Activated naive CD8-positive, alpha-beta T cell (primary cell): ENCODE results near the gene CDX2.
"Not testable (repeated sequence)": the region's sequence is repeated elsewhere in the genome, so short reads cannot be mapped to it uniquely, and the experiment has no call there.

Experiments
- H3K27ac Mint-ChIP-seq: one replicate; pipeline ENCODE4 v1.8.0; 2021; ENCODE audit warnings: mixed read lengths
- H3K27me3 Mint-ChIP-seq: one replicate; pipeline ENCODE4 v1.8.0; 2021; ENCODE audit warnings: mixed read lengths
- H3K36me3 Mint-ChIP-seq: one replicate; pipeline ENCODE4 v1.8.0; 2021; ENCODE audit warnings: mixed read lengths
- H3K4me1 Mint-ChIP-seq: one replicate; pipeline ENCODE4 v1.8.0; 2021; ENCODE audit warnings: low read depth, mixed read lengths
- H3K4me3 Mint-ChIP-seq: one replicate; pipeline ENCODE4 v1.8.0; 2021; ENCODE audit warnings: mild to moderate bottlenecking, mixed read lengths
- H3K9me3 Mint-ChIP-seq: one replicate; pipeline ENCODE4 v1.8.0; 2021; ENCODE audit warnings: low read depth, mixed read lengths

CDX2 gene

GRCh38 chr13:27971776-27972477 is 2.8 kb upstream of the CDX2 start:
- no peaks in the 10 kb centered on the region for H3K9me3 Mint-ChIP-seq
- H3K4me3 Mint-ChIP-seq: no peak overlapping the region
- H3K4me1 Mint-ChIP-seq: peaks cover 20% of the 10 kb centered on the region
- no peak overlapping the region for H3K27ac Mint-ChIP-seq
- H3K27me3 Mint-ChIP-seq: peaks cover 45% of the 10 kb centered on the region
- no peaks in the 10 kb centered on the region for H3K36me3 Mint-ChIP-seq

GRCh38 chr13:27971236-27971645 is 2.1 kb upstream of the CDX2 start:
- Mint-ChIP-seq H3K27me3 (peaks cover 45% of the 10 kb centered on the region), H3K4me3 (no peak overlapping the region), H3K27ac (no peak overlapping the region), H3K9me3 (no peaks in the 10 kb centered on the region), H3K36me3 (no peaks in the 10 kb centered on the region), H3K4me1 (peaks cover 21% of the 10 kb centered on the region)

- Mint-ChIP-seq H3K4me3 (no peak overlapping the region), H3K4me1 (peaks cover 20% of the 10 kb centered on the region), H3K9me3 (no peaks in the 10 kb centered on the region), H3K27ac (no peak overlapping the region), H3K36me3 (no peaks in the 10 kb centered on the region), H3K27me3 (peaks cover 47% of the 10 kb centered on the region)
Measured at GRCh38 chr13:27970382-27971235, 1.5 kb upstream of the CDX2 start.

GRCh38 chr13:27969866-27970229 is 733 bp upstream of the CDX2 start:
- Mint-ChIP-seq H3K4me1 (peaks cover 20% of the 10 kb centered on the region), H3K4me3 (peak overlapping the region; percentile 27), H3K27me3 (peaks cover 46% of the 10 kb centered on the region), H3K36me3 (no peaks in the 10 kb centered on the region), H3K27ac (no peak overlapping the region), H3K9me3 (no peaks in the 10 kb centered on the region)

GRCh38 chr13:27968316-27969081 is 616 bp downstream of the CDX2 start:
- Mint-ChIP-seq H3K4me3 (no peak overlapping the region), H3K27me3 (peaks cover 45% of the 10 kb centered on the region), H3K4me1 (peaks cover 20% of the 10 kb centered on the region), H3K9me3 (no peaks in the 10 kb centered on the region), H3K27ac (no peak overlapping the region), H3K36me3 (no peaks in the 10 kb centered on the region)

GRCh38 chr13:27967736-27968315 is 1.3 kb downstream of the CDX2 start:
- no peaks in the 10 kb centered on the region for H3K9me3 Mint-ChIP-seq
- peaks cover 20% of the 10 kb centered on the region for H3K4me1 Mint-ChIP-seq
- H3K4me3 Mint-ChIP-seq: peak overlapping the region; percentile 74
- peak overlapping the region; percentile 22 for H3K27ac Mint-ChIP-seq
- peaks cover 48% of the 10 kb centered on the region for H3K27me3 Mint-ChIP-seq
- H3K36me3 Mint-ChIP-seq: no peaks in the 10 kb centered on the region

GRCh38 chr13:27967203-27967735 is 1.8 kb downstream of the CDX2 start:
- Mint-ChIP-seq H3K9me3 (no peaks in the 10 kb centered on the region), H3K27ac (no peak overlapping the region), H3K27me3 (peaks cover 50% of the 10 kb centered on the region), H3K36me3 (no peaks in the 10 kb centered on the region), H3K4me1 (peaks cover 20% of the 10 kb centered on the region), H3K4me3 (peak overlapping the region; percentile 74)

- H3K4me3 Mint-ChIP-seq: no peak overlapping the region
- no peaks in the 10 kb centered on the region for H3K9me3 Mint-ChIP-seq
- H3K27ac Mint-ChIP-seq: no peak overlapping the region
- H3K27me3 Mint-ChIP-seq: peaks cover 50% of the 10 kb centered on the region
- H3K36me3 Mint-ChIP-seq: no peaks in the 10 kb centered on the region
- peaks cover 23% of the 10 kb centered on the region for H3K4me1 Mint-ChIP-seq
Measured at GRCh38 chr13:27966641-27967202, 2.4 kb downstream of the CDX2 start.

GRCh38 chr13:27965740-27966640 is 3.1 kb downstream of the CDX2 start:
- Mint-ChIP-seq H3K4me3 (no peak overlapping the region), H3K27ac (no peak overlapping the region), H3K27me3 (peaks cover 49% of the 10 kb centered on the region), H3K36me3 (no peaks in the 10 kb centered on the region), H3K9me3 (no peaks in the 10 kb centered on the region), H3K4me1 (peaks cover 23% of the 10 kb centered on the region)

GRCh38 chr13:27965343-27965739 is 3.8 kb downstream of the CDX2 start:
- Mint-ChIP-seq H3K27me3 (peaks cover 45% of the 10 kb centered on the region), H3K4me1 (peaks cover 23% of the 10 kb centered on the region)

GRCh38 chr13:27964741-27965323 is 4.3 kb downstream of the CDX2 start:
- H3K27me3 Mint-ChIP-seq: peaks cover 46% of the 10 kb centered on the region
- H3K36me3 Mint-ChIP-seq: no peaks in the 10 kb centered on the region
- H3K9me3 Mint-ChIP-seq: no peaks in the 10 kb centered on the region
- no peak overlapping the region for H3K4me3 Mint-ChIP-seq
- peaks cover 27% of the 10 kb centered on the region for H3K4me1 Mint-ChIP-seq
- no peak overlapping the region for H3K27ac Mint-ChIP-seq

More at GRCh38 chr13:27965343-27965739, 3.8 kb downstream of the CDX2 start:
- H3K27ac Mint-ChIP-seq: no peak overlapping the region
- no peak overlapping the region for H3K4me3 Mint-ChIP-seq
- no peaks in the 10 kb centered on the region for H3K9me3 Mint-ChIP-seq
- H3K36me3 Mint-ChIP-seq: no peaks in the 10 kb centered on the region

- not testable (repeated sequence) for H3K36me3 Mint-ChIP-seq, H3K27ac Mint-ChIP-seq, H3K9me3 Mint-ChIP-seq, H3K4me3 Mint-ChIP-seq
- Mint-ChIP-seq H3K4me1 (peaks cover 24% of the 10 kb centered on the region), H3K27me3 (peaks cover 43% of the 10 kb centered on the region)
Measured at GRCh38 chr13:27964206-27964605, 4.9 kb downstream of the CDX2 start.

GRCh38 chr13:27963491-27963890 is 5.6 kb downstream of the CDX2 start:
- Mint-ChIP-seq H3K27me3 (peaks cover 47% of the 10 kb centered on the region), H3K4me3 (no peak overlapping the region), H3K4me1 (peaks cover 22% of the 10 kb centered on the region), H3K36me3 (no peaks in the 10 kb centered on the region), H3K27ac (no peak overlapping the region), H3K9me3 (no peaks in the 10 kb centered on the region)
